Dermis blood vessel endothelial cell (primary cell): ENCODE measurements around the gene CD93. TPM values are rescaled to one million over a fixed set of nuclear protein-coding genes. Genes with fewer than 3 reads are reported as not detected.
A peak's percentile ranks its signal among the peaks of the same experiment; 100 is the strongest.

Experiments used
- DNase-seq: peaks from one replicate; pipeline ENCODE4 v3.0.0; 2010
- total RNA-seq: library from RNA; depleted of rRNA; stranded (reverse); fragments of >200 nt; gene quantifications from 2 replicates; pipeline ENCODE4 v1.2.3, GENCODE V29; 2014

Gene CD93
- 361 and 441 TPM in 2 replicates for total RNA-seq

DNA sequence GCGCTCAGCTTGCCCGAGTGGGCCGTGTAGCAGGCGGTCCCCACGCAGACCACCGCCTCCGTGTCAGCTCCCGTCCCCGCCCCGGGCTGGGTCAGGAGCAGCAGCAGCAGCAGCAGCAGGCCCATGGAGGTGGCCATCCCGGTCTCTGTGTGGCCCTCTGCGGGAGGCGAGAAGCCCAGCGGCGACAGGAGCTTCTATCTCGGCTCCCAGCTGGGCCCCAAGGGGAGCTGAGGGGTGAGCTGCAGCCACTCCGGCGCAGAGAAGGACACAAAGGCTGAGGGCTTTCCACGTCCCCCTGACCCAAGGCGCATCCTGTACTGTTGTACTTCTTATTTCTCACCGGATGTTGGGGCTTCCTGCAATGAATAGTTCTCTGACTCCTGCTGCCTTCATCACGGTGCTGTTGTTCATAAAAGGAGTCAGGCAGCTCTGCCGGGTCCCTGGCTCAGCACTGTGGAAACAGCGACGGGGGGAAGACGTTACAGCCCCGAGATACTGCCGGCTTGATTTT is at the start of gene CD93:
Gene CD93 (minus strand): TSS at position 269 of the 511 bp plus-strand sequence. CDS start 132 bp downstream, at position 137.
- peak; percentile 96 for DNase-seq

GRCh38 chr20:23133560-23133998 is 47.5 kb upstream of the CD93 start:
- no peak for DNase-seq

DNA sequence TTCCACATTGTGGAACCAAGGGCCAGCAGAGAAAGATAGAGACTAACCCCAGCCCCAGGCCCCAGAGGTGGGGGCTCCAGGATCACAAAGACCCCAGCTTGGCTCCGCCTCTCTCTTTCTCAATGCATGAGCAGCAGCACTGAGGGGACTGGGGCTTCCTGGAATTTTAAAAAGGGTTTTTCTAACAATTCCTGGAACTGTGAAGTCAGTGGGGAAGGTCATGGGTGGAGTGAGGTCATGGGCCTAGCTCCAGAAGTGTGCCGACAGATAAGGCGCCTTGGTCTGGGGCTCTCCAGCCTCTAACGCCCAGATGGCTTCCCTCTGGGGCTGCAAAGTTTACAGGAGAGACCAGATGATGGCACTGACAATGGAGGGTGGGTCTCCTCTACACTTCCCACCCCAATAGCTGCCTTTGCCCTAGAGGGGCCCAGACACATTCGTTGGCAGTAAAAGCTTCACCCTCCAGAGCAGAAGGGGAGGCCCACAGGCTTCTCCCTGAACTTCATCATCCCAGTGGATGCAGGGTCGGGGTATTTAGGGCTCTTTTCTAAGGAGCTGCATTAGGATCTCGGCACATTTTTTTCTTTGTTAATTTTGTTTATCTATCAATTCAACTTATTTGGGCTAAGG is 46.9 kb upstream of the CD93 start:
- peak; percentile 87 for DNase-seq

DNA sequence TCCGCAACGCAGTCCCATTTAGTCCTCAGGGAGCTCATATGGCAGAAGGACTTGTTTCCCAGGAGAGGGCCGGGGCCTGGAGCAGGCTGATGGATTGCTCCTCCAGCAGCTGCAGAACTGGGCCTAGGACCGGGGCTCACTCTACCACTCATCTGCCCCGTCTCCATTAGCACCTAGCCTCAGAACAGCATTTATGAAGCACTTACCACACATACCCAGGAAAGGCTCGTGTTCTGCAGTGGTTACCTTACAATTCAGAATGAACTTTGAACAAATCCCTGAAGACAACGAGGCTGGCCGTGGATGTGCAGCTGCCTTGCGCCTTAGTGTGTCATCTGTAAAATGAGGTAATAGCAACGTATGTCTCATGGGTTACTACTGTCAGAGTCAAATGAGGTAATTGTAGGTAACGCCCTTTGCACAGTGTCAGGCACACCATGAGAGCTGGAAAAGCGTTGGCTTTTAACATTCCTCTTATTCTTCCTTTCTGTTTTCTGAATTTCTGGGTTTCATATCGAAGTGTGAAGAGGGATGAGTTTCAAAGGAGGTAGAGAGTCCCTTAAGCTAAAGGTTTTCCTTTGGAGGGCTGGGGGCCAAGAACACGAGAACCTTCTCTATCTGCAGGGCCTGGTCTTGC is 46.3 kb upstream of the CD93 start:
- peak; percentile 42 for DNase-seq

- no peak for DNase-seq
These were observed 45.6 kb upstream of the CD93 start for GRCh38 chr20:23131766-23132165.

- no peak for DNase-seq
These were observed 44.6 kb upstream of the CD93 start for GRCh38 chr20:23130622-23131140.

DNA sequence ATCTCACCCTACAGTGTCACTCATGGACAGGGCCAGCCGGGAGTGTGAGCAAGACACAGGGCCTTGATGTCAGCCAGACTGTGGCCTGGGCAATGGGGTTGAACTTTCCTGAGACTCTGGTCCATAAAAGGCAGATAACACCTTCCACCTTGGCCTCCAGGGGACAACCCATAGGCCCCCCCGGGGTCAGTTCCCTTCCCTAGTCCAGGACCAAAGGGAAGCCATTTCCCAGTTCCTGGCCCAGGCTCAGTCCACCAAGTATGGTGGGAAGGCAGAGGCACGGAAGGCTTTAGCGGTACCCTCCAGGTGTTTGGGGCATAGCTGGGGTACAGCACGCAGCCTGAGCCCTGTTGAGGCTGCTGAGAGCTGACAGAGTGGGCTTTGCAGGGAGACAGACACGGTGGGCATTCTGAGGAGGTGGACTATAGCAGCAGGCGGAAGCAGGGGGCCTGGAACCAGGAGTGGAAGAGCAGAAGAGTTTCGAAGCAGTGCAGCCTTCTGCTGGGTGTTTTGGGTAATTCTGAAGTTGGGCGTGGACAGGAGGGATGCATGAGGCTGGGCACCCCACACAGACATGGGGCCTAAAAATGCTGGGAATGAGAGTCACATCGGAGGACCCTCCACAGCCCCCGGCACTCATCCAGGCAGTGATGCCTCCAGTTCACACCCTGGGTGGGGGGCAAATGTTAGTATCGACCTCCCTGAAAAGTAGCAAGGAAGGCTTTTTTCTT is 43.9 kb upstream of the CD93 start:
- no peak for DNase-seq

DNA sequence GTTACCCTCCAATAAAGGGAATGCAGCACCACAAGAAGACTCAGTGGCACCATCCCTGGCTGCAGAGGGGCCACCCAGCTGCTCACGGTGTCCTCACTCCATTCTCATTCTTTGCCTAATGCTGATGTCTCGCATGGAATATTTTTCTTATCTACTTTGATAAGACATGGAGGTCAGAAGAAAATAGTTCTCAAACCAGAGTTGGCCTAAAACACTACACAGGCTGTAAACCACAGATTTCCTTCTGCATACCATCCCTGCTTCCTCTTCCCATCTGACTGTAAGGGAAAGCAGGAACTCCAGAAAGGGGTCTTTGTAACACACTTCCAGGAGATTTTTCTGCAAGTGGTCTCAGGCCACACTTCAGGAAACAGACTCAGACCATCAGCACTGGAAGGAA is 43.1 kb upstream of the CD93 start:
- DNase-seq: no peak

- DNase-seq: no peak
These were observed 42.5 kb upstream of the CD93 start for GRCh38 chr20:23128461-23129125.

- no peak for DNase-seq
These were observed 41.6 kb upstream of the CD93 start for GRCh38 chr20:23127506-23128279.

DNA sequence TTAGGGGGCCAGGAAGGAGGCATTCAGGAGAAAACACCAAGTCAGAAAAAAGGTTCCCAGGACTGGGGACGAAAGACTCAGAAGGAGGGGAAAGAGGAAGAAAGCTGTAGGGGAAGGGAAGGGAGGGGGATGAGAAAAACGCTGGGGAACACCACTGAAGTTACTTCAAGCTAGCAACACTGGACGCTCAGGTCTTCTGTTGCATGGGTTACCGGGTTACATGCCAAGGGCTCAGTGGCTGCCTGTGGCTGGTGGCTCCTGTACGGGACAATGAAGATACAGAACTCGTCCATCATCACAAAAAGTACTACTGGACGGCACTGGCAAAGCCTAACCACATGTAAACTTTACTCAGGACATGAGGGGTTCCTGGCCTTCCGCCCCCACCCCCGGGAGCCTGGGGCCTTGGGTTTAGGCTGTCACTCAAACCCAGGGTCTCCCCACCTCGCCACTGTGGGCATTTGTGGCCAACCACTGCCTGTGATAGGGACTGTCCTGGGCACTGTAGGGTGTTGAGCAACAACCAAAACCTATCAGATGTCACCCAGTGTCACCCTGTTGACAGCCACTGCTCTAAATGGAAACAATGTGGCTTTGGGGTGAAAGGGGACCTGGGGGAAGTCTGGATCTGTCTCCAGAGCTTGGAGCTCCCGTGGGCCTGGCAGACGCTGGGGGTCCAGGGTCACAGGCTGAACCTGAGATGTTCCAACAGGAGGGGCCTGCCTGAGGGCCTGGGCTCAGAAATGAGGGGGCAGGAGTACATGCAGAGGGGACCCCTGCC is 40.3 kb upstream of the CD93 start:
- no peak for DNase-seq

DNA sequence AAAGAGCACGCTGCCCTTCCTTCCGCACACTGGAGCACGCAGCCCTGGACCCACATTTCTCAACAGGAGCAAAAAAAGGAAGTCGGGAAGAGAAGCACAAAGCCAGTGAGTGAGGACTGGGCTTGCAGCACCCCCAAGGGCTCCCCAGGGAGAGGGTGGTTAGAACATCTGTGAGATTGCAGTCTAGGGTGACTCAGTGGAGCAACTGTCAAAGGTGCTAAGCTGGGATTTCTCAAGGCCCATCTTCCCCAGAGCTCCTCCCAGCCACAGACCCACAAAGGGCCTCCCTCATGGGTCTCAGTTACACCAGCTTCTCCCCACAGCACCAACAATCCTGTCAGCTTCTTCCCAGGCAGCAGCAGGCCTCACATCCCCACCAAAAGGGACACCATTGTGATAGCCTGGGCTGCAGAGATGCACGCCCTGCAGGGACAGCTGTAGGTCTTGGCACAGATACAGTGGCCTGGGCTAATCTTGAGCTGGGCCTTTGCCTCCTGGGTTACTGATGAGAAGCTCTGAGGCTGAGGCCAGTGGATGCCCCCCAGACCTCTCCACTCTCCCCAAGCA is 39.6 kb upstream of the CD93 start:
- DNase-seq: no peak

GRCh38 chr20:23125159-23125558 is 39.0 kb upstream of the CD93 start:
- no peak for DNase-seq

- no peak for DNase-seq
These were observed 37.8 kb upstream of the CD93 start for GRCh38 chr20:23123886-23124285.

DNA sequence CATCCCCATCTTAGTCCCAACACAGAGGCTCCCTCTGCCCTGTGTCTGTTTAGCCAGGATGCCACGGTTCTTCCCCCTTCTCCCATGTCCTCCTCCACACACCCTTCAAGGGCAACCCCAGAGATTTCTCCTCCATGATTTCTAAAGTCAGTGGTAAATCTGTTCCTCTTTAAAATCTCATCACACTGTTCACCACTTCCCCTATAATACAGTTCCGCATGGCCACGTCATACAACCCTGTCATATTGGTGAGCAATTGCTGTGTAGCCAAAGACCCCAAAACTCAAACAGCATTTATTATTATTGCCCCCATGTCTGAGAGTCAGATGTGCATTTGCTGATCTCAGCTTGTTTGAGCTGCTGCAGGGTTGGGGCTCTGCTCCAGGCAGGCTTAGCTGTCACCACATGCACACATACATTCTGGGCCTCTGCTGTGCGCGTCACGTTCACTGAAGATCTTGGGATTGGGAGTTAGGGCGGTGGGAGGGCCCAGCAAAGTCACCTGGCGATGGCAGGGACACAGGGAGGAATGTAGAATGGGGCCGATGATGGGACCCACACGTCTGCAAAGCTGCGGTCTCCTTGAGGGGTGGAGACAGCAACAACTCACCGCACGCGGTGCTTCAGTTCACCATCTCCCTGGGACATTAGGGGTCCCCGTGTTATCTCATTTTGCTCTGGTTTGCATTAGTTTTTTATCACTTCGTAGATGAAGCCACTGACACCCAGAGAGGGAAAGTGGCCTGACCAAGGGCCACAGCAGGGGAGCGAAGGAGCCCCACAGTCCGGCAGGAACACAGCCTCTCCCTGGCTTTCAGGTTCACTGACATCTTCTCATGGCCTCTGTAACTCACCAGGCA is 36.9 kb upstream of the CD93 start:
- DNase-seq: no peak

DNA sequence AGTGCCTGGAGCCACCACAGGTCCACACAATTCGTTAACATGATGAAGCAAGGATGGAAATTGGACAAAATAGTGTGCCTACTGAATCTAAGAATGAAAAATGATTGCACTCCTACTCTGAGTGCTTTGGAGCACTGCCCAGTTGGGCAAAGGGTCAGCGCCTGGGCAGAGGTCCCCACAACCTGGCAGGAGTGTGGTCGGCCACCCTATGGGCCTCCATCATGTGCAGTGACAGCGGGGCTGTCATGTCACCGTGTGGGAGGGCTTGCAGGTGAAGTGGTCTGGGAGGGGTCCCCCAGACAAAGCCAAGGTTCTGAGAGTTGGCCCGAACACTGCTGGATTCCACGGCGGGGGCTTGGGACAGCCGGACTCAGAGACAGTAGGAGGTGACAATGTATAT is 36.2 kb upstream of the CD93 start:
- DNase-seq: no peak

- DNase-seq: no peak
These were observed 35.7 kb upstream of the CD93 start for GRCh38 chr20:23121751-23122320.

- no peak for DNase-seq
These were observed 35.0 kb upstream of the CD93 start for GRCh38 chr20:23120936-23121750.

GRCh38 chr20:23120261-23120660 is 34.1 kb upstream of the CD93 start:
- no peak for DNase-seq
